Upper lobe of right lung (tissue), 1 donor: Measurements from ENCODE around the gene STARD8. TPM values are rescaled to one million over a fixed set of nuclear protein-coding genes. Genes with fewer than 3 reads are reported as not detected.
A peak's percentile ranks its signal among the peaks of the same experiment; 100 is the strongest.

Experiments used
- ATAC-seq: fragments of 200-7000 bp; cut with Tn5 transposase; one replicate; pipeline ENCODE4 v1.9.1; 2020; ENCODE audit warnings: mild to moderate bottlenecking, moderate library complexity
- DNase-seq: peaks from one replicate; pipeline ENCODE4 v3.0.0-alpha.2; 2020
- H3K27ac ChIP-seq: fragments of 200-600 bp; one replicate; pipeline ENCODE4 v1.8.0; 2022
- H3K27me3 ChIP-seq: fragments of 200-600 bp; one replicate; pipeline ENCODE4 v1.8.0; 2022; ENCODE audit warnings: mild to moderate bottlenecking
- H3K36me3 ChIP-seq: fragments of 200-600 bp; one replicate; pipeline ENCODE4 v1.8.0; 2022
- H3K4me1 ChIP-seq: fragments of 200-600 bp; one replicate; pipeline ENCODE4 v1.8.0; 2022
- H3K4me3 ChIP-seq: fragments of 200-600 bp; one replicate; pipeline ENCODE4 v1.8.0; 2022; ENCODE audit warnings: mild to moderate bottlenecking
- H3K9me3 ChIP-seq: fragments of 200-600 bp; one replicate; pipeline ENCODE4 v1.8.0; 2022
- intact Hi-C: fragments of 100-400 bp; cut with DNase I; formaldehyde crosslinking; loops from one replicate; pipeline ENCODE4 v1.11.0; 2022
- total RNA-seq: library from RNA; stranded (reverse); fragmentation: NEBNext Ultra II Directional; extraction: Animal tissue kit (Norgen Biotek cat#: 25700); gene quantifications from one replicate; pipeline ENCODE4 v1.2.1, GENCODE V29; 2021
- TF ChIP-seq, protein P1 (sequence below): fragments of 200-600 bp; IDR thresholded peaks from one replicate; pipeline ENCODE4 v1.8.0; 2022; ENCODE audit warnings: antibody characterized with exemption
- donor health status: DM: no; HTN: yes; CAD: no; lungs with severe emphysema.

Gene STARD8
- total RNA-seq, 1 donor from 2014 or later = 39.4 TPM

DNA sequence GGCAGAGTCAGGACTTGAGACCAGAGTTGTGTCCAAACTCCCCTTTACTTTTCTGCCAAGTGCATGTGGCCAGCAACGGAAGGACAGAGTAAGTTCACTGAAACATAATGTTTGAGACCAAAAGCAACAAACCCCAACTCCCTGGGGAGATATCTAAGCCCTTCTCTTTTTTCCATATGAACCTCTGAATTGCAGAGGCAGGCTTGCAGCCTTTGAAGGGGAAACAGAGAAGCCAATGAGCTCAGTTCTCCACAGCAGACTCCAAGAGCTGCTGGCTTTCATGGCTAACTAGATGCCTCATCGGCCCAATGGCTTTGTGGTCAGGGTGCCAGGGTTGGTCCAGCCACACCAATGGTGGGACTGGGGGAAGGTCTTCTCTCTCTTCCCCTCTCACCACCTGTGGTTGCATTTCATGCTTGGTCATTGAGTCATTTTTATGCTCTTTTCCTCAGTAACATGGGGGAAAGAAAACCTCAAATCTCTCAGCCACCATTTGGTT is 34.0 kb downstream of the STARD8 start:
- Histone ChIP-seq H3K27me3 (no peaks in the 10 kb centered on the region), H3K9me3 (no peaks in the 10 kb centered on the region), H3K27ac (no peak overlapping the region), H3K4me1 (peaks cover 15% of the 10 kb centered on the region), H3K36me3 (no peaks in the 10 kb centered on the region), H3K4me3 (no peak overlapping the region)
- ATAC-seq (no peak), DNase-seq (no peak)
- TF ChIP-seq, protein P1, sequence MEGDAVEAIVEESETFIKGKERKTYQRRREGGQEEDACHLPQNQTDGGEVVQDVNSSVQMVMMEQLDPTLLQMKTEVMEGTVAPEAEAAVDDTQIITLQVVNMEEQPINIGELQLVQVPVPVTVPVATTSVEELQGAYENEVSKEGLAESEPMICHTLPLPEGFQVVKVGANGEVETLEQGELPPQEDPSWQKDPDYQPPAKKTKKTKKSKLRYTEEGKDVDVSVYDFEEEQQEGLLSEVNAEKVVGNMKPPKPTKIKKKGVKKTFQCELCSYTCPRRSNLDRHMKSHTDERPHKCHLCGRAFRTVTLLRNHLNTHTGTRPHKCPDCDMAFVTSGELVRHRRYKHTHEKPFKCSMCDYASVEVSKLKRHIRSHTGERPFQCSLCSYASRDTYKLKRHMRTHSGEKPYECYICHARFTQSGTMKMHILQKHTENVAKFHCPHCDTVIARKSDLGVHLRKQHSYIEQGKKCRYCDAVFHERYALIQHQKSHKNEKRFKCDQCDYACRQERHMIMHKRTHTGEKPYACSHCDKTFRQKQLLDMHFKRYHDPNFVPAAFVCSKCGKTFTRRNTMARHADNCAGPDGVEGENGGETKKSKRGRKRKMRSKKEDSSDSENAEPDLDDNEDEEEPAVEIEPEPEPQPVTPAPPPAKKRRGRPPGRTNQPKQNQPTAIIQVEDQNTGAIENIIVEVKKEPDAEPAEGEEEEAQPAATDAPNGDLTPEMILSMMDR = no peak
- intact Hi-C loops = no loop called here

DNA sequence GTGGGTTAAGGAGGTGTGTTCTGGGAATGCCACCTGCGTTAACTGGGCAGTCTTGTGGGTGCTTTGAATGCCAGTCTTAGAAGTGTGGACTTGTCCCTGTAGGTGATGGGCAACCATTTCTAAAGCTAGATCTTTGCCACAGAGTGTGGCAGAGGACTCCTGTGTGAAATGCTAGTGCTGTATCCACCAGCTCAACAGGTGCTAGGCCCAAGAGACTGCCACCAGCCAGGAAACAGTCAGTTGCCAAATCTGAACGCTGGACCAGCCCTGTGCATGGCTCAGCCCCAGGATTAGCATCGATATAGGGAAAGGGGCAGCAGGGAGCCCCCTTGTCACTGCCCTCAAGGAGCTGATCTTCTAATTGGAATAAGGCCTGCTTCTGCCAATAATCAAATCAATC is 35.3 kb downstream of the STARD8 start:
- Histone ChIP-seq H3K27ac (no peak overlapping the region), H3K36me3 (no peaks in the 10 kb centered on the region), H3K4me3 (no peak overlapping the region), H3K4me1 (peaks cover 15% of the 10 kb centered on the region), H3K9me3 (no peaks in the 10 kb centered on the region), H3K27me3 (no peaks in the 10 kb centered on the region)
- TF ChIP-seq, protein P1 = no peak
- no peak for ATAC-seq
- DNase-seq = no peak
- intact Hi-C loops = no loop called here

DNA sequence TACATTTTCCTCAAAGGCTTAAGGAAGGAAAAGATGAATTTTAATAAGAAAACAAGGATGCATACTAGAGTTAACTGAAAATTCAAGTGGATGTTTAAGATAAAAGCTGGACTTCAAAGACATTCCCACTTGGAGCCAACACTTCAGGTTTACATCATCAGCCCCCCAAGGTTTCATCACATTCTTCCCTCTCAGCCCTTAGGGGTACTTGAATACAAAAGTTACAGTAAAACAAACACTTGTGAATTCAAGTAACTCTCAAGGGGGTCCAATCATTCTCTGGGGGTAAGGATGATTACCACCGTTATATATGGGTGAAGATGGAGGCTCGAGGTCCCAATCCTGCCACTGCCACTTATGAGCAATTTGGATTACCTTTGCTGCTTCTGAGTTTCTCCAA is 36.1 kb downstream of the STARD8 start:
- intact Hi-C loops = no loop called here

DNA sequence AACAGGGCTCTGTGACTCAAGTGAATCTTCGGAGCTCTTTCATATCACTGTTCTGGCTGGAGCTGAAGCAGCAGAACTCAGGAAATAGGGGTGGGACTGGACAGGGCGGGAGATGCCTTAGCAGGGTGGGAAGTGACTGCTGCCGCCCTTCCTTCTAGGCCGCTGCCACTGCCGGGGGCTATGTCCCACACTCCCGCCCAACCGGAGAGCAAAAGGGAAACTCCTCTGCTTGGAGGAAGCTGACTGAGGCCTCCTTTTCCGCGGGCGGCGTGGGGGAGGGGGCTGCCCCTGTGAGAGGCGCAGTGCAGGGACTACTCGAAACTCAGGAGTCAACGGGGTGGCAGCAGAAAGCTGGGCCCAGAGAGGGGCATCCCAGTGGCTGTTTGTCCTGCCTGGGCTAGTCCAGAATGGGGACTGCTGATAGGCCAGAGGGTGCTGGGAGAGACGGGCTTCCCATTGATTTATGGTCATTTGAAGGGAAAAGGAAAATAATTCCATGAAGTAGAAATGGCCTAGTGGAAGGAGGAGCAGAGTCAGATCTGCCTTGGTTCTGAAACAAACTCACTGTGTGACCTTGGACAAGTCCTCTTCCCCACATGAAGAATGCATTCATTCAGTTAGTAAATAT is 36.9 kb downstream of the STARD8 start:
- H3K4me1 ChIP-seq = peaks cover 15% of the 10 kb centered on the region
- no peaks in the 10 kb centered on the region for H3K36me3 ChIP-seq
- H3K9me3 ChIP-seq = no peaks in the 10 kb centered on the region
- H3K27ac ChIP-seq = peak overlapping the region; percentile 51
- intact Hi-C loops = no loop called here
- H3K4me3 ChIP-seq = no peak overlapping the region
- DNase-seq (peak; percentile 69), ATAC-seq (peak; percentile 77)
- H3K27me3 ChIP-seq = no peaks in the 10 kb centered on the region
- TF ChIP-seq, protein P1 = no peak

More for the DNA sequence above, 36.1 kb downstream of the STARD8 start:
- Histone ChIP-seq H3K4me1 (peaks cover 15% of the 10 kb centered on the region), H3K36me3 (no peaks in the 10 kb centered on the region), H3K9me3 (no peaks in the 10 kb centered on the region), H3K27ac (peak overlapping the region; percentile 17), H3K4me3 (no peak overlapping the region), H3K27me3 (no peaks in the 10 kb centered on the region)
- ATAC-seq = no peak
- TF ChIP-seq, protein P1 = no peak
- no peak for DNase-seq

DNA sequence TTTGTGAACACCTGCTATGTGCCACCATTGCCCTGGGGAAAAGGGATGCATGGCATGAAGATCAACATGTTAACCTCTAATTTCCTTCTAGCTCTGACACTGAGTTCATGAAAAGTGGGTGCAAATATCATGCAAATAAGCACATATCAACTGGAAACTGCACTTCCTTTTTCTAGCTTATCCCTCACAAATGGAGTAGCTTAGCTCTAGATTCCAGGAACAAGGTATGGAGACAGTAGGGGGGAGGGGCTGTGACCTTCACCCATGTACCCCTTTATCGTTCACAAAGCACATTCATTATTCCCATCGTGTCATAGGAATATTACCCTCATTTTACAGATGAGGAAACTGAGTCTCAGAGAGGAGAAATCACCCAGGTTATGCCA is 37.4 kb downstream of the STARD8 start:
- Histone ChIP-seq H3K9me3 (no peaks in the 10 kb centered on the region), H3K27ac (peak overlapping the region; percentile 51), H3K4me3 (no peak overlapping the region), H3K4me1 (peaks cover 15% of the 10 kb centered on the region), H3K36me3 (no peaks in the 10 kb centered on the region), H3K27me3 (no peaks in the 10 kb centered on the region)
- intact Hi-C loops = no loop called here
- DNase-seq (no peak), ATAC-seq (no peak)
- TF ChIP-seq, protein P1 = no peak

DNA sequence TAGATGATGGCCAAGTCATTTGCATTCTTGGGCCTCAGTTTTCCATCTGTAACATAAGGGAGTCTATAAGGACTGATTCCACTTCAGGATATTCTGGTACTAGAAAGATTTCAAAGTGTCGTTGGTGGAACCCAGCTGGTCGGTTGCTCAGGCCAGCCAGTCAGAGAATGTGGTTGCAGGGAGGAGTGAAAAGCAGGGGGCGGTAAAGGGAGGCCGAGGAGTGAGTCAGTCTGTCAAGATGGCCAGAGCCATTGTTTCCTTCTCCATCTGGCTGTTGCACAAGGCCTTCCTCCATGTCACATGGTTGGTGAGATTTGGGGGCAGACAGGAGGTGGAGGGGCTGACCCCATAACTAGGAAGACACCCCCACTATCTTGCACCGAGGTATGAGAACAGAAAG is 38.2 kb downstream of the STARD8 start:
- Histone ChIP-seq H3K27ac (peak overlapping the region; percentile 83), H3K4me1 (peaks cover 15% of the 10 kb centered on the region), H3K4me3 (peak overlapping the region; percentile 50), H3K9me3 (no peaks in the 10 kb centered on the region), H3K27me3 (no peaks in the 10 kb centered on the region), H3K36me3 (no peaks in the 10 kb centered on the region)
- DNase-seq = no peak
- TF ChIP-seq, protein P1 = peak; percentile 9
- ATAC-seq = peak; percentile 71
- intact Hi-C loops = no loop called here
